ENCODE results near the gene SAG.

Gene SAG

DNA sequence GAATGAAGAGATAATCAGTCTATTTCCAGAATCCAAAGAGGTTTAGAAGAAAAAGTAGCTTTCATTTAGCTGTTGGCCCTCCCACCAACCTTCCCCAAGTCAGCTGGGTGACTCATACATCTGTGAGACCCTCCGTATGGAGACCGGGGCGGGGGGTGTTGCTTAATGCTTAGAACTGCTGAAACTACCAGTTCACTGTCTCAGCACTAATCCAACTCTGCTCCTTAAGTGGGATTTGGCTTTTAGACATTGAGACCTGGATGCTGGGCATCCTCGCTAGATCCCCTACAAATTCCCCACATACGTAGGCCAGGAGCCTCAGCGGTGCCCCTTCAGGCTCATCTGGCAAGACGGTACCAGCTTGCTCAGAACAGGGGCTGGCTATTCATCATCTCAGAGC, at the start of gene SAG:
TSS of gene SAG (plus strand) at position 252 of the 400 bp plus-strand sequence. CDS start 1,374 bp downstream, outside the sequence.
- Histone ChIP-seq H3K36me3 (ENCODE audit: control insufficient read depth in 2 of 2, insufficient read depth in 2 of 2, low read length in 2 of 2) (no peaks in the 10 kb centered on the region), H3K4me3 (ENCODE audit: low read length in 2 of 2) (no peak within 1 kb of the TSS), H3K27me3 (ENCODE audit: control insufficient read depth in 1 of 2, insufficient read depth in 2 of 2, low read length in 2 of 2) (peaks cover 0 to 2% of the 10 kb centered on the region in 2 donors), H3K9me3 (ENCODE audit: control insufficient read depth in 2 of 2, low read length in 2 of 2) (no peaks in the 10 kb centered on the region), H3K9ac (ENCODE audit: low read length in 2 of 2) (no peak within 1 kb of the TSS), H3K27ac (ENCODE audit: low read length) (no peak within 1 kb of the TSS), H3K4me1 (ENCODE audit: control insufficient read depth, insufficient read depth, low read length) (no peaks in the 10 kb centered on the region)

DNA sequence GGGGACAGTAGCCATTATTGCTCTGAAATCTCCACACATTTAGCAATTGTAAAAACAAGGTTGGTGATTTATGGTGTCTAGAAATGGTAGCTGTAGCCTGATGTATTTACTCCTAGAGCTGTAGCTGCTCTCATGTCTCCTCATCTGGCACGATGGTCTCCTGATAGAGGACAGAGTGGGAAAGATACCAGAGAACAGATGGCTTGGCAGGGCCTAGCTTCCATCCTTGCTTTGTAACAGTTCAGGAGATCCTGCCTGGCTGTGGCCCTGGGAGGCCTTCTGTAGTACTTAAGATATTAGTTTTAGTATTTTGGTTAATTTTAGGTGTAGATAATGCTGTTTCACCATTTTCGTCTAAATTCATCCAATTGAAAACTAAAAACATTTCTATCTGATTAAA, 49.4 kb upstream of the SAG start:
- no peak overlapping the region for H3K9ac ChIP-seq (ENCODE audit: low read length in 2 of 2)
- no peak overlapping the region for H3K4me3 ChIP-seq (ENCODE audit: low read length in 2 of 2)
- H3K36me3 ChIP-seq (ENCODE audit: control insufficient read depth in 2 of 2, insufficient read depth in 2 of 2, low read length in 2 of 2), result peaks cover 37 to 41% of the 10 kb centered on the region in 2 donors
- no peaks in the 10 kb centered on the region for H3K9me3 ChIP-seq (ENCODE audit: control insufficient read depth in 2 of 2, low read length in 2 of 2)
- H3K27ac ChIP-seq (ENCODE audit: low read length), result no peak overlapping the region
- H3K4me1 ChIP-seq (ENCODE audit: control insufficient read depth, insufficient read depth, low read length), result no peaks in the 10 kb centered on the region
- no peaks in the 10 kb centered on the region for H3K27me3 ChIP-seq (ENCODE audit: control insufficient read depth in 1 of 2, insufficient read depth in 2 of 2, low read length in 2 of 2)

GRCh38 chr2:233259730-233260129, 47.9 kb upstream of the SAG start:
- Histone ChIP-seq H3K27ac (ENCODE audit: low read length) (no peak overlapping the region), H3K36me3 (ENCODE audit: control insufficient read depth in 2 of 2, insufficient read depth in 2 of 2, low read length in 2 of 2) (peaks cover 49 to 50% of the 10 kb centered on the region in 2 donors), H3K9ac (ENCODE audit: low read length in 2 of 2) (no peak overlapping the region), H3K4me3 (ENCODE audit: low read length in 2 of 2) (no peak overlapping the region), H3K27me3 (ENCODE audit: control insufficient read depth in 1 of 2, insufficient read depth in 2 of 2, low read length in 2 of 2) (no peaks in the 10 kb centered on the region), H3K4me1 (ENCODE audit: control insufficient read depth, insufficient read depth, low read length) (no peaks in the 10 kb centered on the region), H3K9me3 (ENCODE audit: control insufficient read depth in 2 of 2, low read length in 2 of 2) (no peaks in the 10 kb centered on the region)

DNA sequence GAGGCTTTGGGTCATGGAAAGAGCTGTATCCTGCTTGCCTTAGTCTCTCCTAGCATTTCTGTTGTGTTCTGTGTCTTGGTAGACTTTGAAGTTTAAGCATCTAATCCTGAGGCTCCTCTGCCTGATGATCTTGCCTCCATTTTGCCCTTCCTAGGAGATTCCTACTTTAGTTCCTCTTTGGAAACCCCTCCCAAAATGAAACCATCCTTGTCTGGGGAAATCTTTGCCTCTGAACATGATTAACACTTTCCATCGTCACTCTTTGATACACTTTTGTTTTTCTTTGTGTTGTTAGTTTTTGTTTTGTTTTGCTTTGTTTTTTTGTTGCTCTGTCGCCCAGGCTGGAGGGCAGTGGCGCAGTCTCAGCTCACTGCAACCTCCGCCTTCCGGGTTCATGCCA, 47.0 kb upstream of the SAG start:
- Histone ChIP-seq H3K4me1 (ENCODE audit: control insufficient read depth, insufficient read depth, low read length) (no peaks in the 10 kb centered on the region), H3K9me3 (ENCODE audit: control insufficient read depth in 2 of 2, low read length in 2 of 2) (no peaks in the 10 kb centered on the region), H3K27ac (ENCODE audit: low read length) (no peak overlapping the region), H3K27me3 (ENCODE audit: control insufficient read depth in 1 of 2, insufficient read depth in 2 of 2, low read length in 2 of 2) (no peaks in the 10 kb centered on the region), H3K4me3 (ENCODE audit: low read length in 2 of 2) (no peak overlapping the region), H3K36me3 (ENCODE audit: control insufficient read depth in 2 of 2, insufficient read depth in 2 of 2, low read length in 2 of 2) (peaks cover 53 to 56% of the 10 kb centered on the region in 2 donors), H3K9ac (ENCODE audit: low read length in 2 of 2) (no peak overlapping the region)

DNA sequence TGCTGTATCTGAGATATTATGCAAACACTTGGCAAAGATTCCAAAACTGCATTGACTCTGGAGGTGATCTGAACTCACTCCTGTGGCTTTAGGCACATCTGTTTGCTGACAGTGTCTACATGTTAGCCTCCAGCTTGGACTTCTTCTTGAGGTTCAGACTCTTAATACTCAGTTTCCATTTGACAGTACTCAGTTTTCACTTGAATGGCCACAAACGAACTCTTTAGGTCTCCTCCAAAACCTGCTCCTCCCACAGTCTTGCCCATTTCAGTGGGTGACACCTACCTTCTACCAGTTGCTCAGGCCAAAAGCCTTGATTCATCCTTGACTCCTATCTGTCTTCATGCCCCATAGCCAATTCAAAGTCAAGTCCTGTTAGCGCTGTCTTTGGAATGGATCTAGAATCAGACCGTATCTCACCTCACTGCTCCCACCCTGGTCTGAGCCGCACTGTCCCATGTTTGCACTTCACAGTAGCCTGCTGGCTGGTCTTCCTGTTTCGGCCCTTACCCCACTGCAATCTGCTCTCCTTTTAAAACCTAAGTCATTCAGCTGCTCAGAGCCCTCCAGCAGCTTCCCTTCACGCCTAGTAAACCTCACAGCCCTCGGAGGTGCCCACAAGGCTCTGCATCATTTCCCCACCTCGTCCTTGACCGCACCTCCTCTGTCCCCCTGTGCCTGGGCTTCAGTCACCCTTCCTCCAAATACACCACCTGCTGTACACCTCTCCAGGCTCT, 45.6 kb upstream of the SAG start:
- Histone ChIP-seq H3K36me3 (ENCODE audit: control insufficient read depth in 2 of 2, insufficient read depth in 2 of 2, low read length in 2 of 2) (peaks cover 60 to 64% of the 10 kb centered on the region in 2 donors), H3K4me1 (ENCODE audit: control insufficient read depth, insufficient read depth, low read length) (no peaks in the 10 kb centered on the region), H3K9ac (ENCODE audit: low read length in 2 of 2) (no peak overlapping the region), H3K4me3 (ENCODE audit: low read length in 2 of 2) (no peak overlapping the region), H3K27me3 (ENCODE audit: control insufficient read depth in 1 of 2, insufficient read depth in 2 of 2, low read length in 2 of 2) (no peaks in the 10 kb centered on the region), H3K9me3 (ENCODE audit: control insufficient read depth in 2 of 2, low read length in 2 of 2) (no peaks in the 10 kb centered on the region), H3K27ac (ENCODE audit: low read length) (no peak overlapping the region)

DNA sequence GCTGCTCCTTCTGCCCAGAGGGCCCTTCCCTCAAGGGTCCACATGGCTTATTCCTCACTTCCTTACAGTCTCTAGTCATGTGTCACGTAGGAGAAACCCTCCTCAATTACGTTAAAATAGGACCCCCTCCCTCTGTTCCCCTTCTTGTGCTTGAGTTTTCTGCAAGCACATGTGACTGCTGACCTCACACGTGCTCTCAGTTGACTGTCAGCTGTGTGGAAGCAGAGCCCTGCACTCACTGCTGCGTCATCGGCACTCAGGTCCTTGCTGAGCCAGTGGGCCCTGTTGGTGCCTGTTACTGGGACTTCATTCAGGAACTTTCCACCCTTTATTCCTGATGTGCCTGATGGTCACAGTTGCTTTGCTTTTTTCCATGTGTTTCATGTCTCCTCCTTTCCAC, 45.1 kb upstream of the SAG start:
- Histone ChIP-seq H3K36me3 (ENCODE audit: control insufficient read depth in 2 of 2, insufficient read depth in 2 of 2, low read length in 2 of 2) (peaks cover 59 to 62% of the 10 kb centered on the region in 2 donors), H3K27me3 (ENCODE audit: control insufficient read depth in 1 of 2, insufficient read depth in 2 of 2, low read length in 2 of 2) (no peaks in the 10 kb centered on the region), H3K4me1 (ENCODE audit: control insufficient read depth, insufficient read depth, low read length) (no peaks in the 10 kb centered on the region), H3K4me3 (ENCODE audit: low read length in 2 of 2) (no peak overlapping the region), H3K27ac (ENCODE audit: low read length) (no peak overlapping the region), H3K9ac (ENCODE audit: low read length in 2 of 2) (no peak overlapping the region), H3K9me3 (ENCODE audit: control insufficient read depth in 2 of 2, low read length in 2 of 2) (no peaks in the 10 kb centered on the region)

DNA sequence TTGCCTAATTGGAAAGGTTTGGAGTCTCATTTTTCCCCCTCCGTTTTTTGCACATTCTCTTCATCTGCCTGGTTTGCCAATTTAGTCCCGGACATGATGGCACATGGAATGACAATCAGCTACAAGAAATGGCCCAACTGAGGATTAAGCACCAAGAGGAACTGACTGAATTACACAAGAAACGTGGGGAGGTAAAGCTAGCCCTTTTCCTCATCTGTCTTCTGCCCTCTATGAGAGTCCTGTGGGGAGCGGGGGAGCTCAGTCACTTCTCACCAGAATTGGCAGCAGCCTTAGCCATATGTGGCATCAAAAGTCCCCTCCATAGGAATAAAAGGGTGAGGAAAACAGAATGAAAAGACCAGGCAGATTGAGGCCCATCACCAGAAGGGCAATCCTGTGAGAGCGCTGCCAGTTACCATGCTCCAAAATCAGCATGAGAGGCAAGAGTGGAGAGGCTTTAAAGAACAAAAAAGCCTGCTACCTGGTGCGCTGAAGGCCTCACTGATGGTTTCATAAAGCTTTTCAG, 44.5 kb upstream of the SAG start:
- H3K27me3 ChIP-seq (ENCODE audit: control insufficient read depth in 1 of 2, insufficient read depth in 2 of 2, low read length in 2 of 2), result no peaks in the 10 kb centered on the region
- H3K27ac ChIP-seq (ENCODE audit: low read length), result no peak overlapping the region
- H3K4me3 ChIP-seq (ENCODE audit: low read length in 2 of 2), result no peak overlapping the region
- no peaks in the 10 kb centered on the region for H3K9me3 ChIP-seq (ENCODE audit: control insufficient read depth in 2 of 2, low read length in 2 of 2)
- H3K36me3 ChIP-seq (ENCODE audit: control insufficient read depth in 2 of 2, insufficient read depth in 2 of 2, low read length in 2 of 2), result peaks cover 63 to 66% of the 10 kb centered on the region in 2 donors
- H3K9ac ChIP-seq (ENCODE audit: low read length in 2 of 2), result no peak overlapping the region
- H3K4me1 ChIP-seq (ENCODE audit: control insufficient read depth, insufficient read depth, low read length), result no peaks in the 10 kb centered on the region

GRCh38 chr2:233264667-233265066, 42.9 kb upstream of the SAG start:
- H3K27ac ChIP-seq (ENCODE audit: low read length), result no peak overlapping the region
- H3K9me3 ChIP-seq (ENCODE audit: control insufficient read depth in 2 of 2, low read length in 2 of 2), result no peaks in the 10 kb centered on the region
- peaks cover 56 to 65% of the 10 kb centered on the region in 2 donors for H3K36me3 ChIP-seq (ENCODE audit: control insufficient read depth in 2 of 2, insufficient read depth in 2 of 2, low read length in 2 of 2)
- H3K4me1 ChIP-seq (ENCODE audit: control insufficient read depth, insufficient read depth, low read length), result no peaks in the 10 kb centered on the region
- no peaks in the 10 kb centered on the region for H3K27me3 ChIP-seq (ENCODE audit: control insufficient read depth in 1 of 2, insufficient read depth in 2 of 2, low read length in 2 of 2)
- no peak overlapping the region for H3K9ac ChIP-seq (ENCODE audit: low read length in 2 of 2)
- no peak overlapping the region for H3K4me3 ChIP-seq (ENCODE audit: low read length in 2 of 2)

- Histone ChIP-seq H3K27ac (ENCODE audit: low read length) (no peak overlapping the region), H3K9ac (ENCODE audit: low read length in 2 of 2) (no peak overlapping the region), H3K9me3 (ENCODE audit: control insufficient read depth in 2 of 2, low read length in 2 of 2) (no peaks in the 10 kb centered on the region), H3K36me3 (ENCODE audit: control insufficient read depth in 2 of 2, insufficient read depth in 2 of 2, low read length in 2 of 2) (peaks cover 54 to 67% of the 10 kb centered on the region in 2 donors), H3K4me1 (ENCODE audit: control insufficient read depth, insufficient read depth, low read length) (no peaks in the 10 kb centered on the region), H3K27me3 (ENCODE audit: control insufficient read depth in 1 of 2, insufficient read depth in 2 of 2, low read length in 2 of 2) (no peaks in the 10 kb centered on the region), H3K4me3 (ENCODE audit: low read length in 2 of 2) (no peak overlapping the region)
Measured at GRCh38 chr2:233265899-233266431, 41.7 kb upstream of the SAG start.

DNA sequence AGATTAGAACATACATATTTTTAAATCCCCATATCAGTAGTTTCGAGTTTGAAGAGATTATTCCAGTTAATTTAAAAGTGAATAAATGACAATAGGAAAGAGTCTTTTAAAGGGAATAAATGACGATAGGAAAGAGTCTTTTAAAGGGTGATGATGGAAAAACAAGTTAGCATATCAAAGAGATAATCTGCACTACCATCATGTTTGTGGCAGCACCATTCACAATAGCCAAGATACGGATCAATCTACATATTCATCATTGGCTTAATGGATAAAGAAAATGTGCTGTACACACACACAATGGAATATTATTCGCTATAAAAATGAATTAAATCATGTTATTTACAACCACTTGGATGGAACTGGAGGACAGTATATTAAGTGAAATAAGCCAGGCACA, 41.1 kb upstream of the SAG start:
- Histone ChIP-seq H3K9me3 (ENCODE audit: control insufficient read depth in 2 of 2, low read length in 2 of 2) (no peaks in the 10 kb centered on the region), H3K4me3 (ENCODE audit: low read length in 2 of 2) (no peak overlapping the region), H3K4me1 (ENCODE audit: control insufficient read depth, insufficient read depth, low read length) (no peaks in the 10 kb centered on the region), H3K27ac (ENCODE audit: low read length) (no peak overlapping the region), H3K27me3 (ENCODE audit: control insufficient read depth in 1 of 2, insufficient read depth in 2 of 2, low read length in 2 of 2) (no peaks in the 10 kb centered on the region), H3K9ac (ENCODE audit: low read length in 2 of 2) (no peak overlapping the region), H3K36me3 (ENCODE audit: control insufficient read depth in 2 of 2, insufficient read depth in 2 of 2, low read length in 2 of 2) (peaks cover 54 to 67% of the 10 kb centered on the region in 2 donors)

All from stomach smooth muscle (tissue), 2 donors.